PFSK-1 (cell line): ENCODE data around the gene SLC46A2.

Experiments used
- FOXP2 ChIP-seq: optimal IDR thresholded peaks from 2 replicates; pipeline ENCODE3; 2011; ENCODE audit warnings: borderline replicate concordance, control low read depth, inconsistent platforms; ENCODE audit not compliant: insufficient read depth; ENCODE audit errors: extremely low read length, extremely low read depth
- POLR2AphosphoS5 ChIP-seq: IDR thresholded peaks from 2 replicates; pipeline ENCODE4 v1.6.1; 2012; ENCODE audit warnings: low read depth, mild to moderate bottlenecking, control low read depth, low read length, moderate library complexity
- REST ChIP-seq, 2 experiments: IDR thresholded peaks; 2 replicates each; pipeline versions ENCODE4 v1.6.1 to v1.8.0; 2011 to 2012; ENCODE audit warnings: low read depth in 2 of 2, low read length in 2 of 2, control low read depth in 1 of 2, inconsistent platforms in 1 of 2, mild to moderate bottlenecking in 1 of 2, moderate library complexity in 1 of 2; ENCODE audit not compliant: insufficient read depth in 1 of 2
- SIN3A ChIP-seq: IDR thresholded peaks from 2 replicates; pipeline ENCODE4 v1.6.1; 2012; ENCODE audit warnings: mild to moderate bottlenecking, low read length, moderate library complexity, borderline replicate concordance; ENCODE audit not compliant: insufficient read depth
- TAF1 ChIP-seq: IDR thresholded peaks from 2 replicates; pipeline ENCODE4 v1.6.1; 2012; ENCODE audit warnings: low read length, control low read depth, borderline replicate concordance; ENCODE audit not compliant: insufficient read depth

Gene SLC46A2

DNA sequence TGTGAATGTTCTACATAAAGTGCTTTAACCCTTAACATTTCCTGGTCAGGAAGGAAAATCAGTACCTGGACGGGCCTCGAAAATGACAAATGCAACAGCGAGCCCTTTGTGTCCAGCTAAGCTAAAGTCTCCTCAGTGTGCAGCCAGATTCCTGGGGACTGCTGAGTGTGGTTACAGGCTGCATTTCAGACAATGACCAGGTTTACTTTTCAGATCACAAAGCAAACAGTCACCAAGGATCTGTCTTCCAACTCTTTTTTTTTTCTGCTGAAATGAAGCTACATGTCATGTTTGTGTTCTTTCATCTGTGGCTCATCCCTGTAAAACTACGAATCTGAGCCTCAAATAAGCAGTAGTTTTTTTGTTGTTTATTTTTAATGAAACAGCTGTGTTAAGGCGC lies 20.8 kb downstream of the SLC46A2 start:
- TF ChIP-seq FOXP2: no peak
- TF ChIP-seq TAF1: no peak

GRCh38 chr9:112869041-112869529 lies 21.6 kb downstream of the SLC46A2 start:
- TF ChIP-seq TAF1 (no peak), SIN3A (no peak), POLR2AphosphoS5 (no peak), FOXP2 (no peak), REST (IDR thresholded peaks at IDR 0.05; ENCODE audit: insufficient read depth in 1 of 2, low read depth in 2 of 2, low read length in 2 of 2) (no peak)

- TF ChIP-seq REST (IDR thresholded peaks at IDR 0.05; ENCODE audit: insufficient read depth in 1 of 2, low read depth in 2 of 2, low read length in 2 of 2): no peak
Observed at GRCh38 chr9:112868461-112868860, 22.2 kb downstream of the SLC46A2 start.

GRCh38 chr9:112867275-112867991 lies 23.2 kb downstream of the SLC46A2 start:
- TF ChIP-seq POLR2AphosphoS5 (no peak), FOXP2 (no peak), SIN3A (no peak), TAF1 (no peak), REST (IDR thresholded peaks at IDR 0.05; ENCODE audit: insufficient read depth in 1 of 2, low read depth in 2 of 2, low read length in 2 of 2) (no peak)

DNA sequence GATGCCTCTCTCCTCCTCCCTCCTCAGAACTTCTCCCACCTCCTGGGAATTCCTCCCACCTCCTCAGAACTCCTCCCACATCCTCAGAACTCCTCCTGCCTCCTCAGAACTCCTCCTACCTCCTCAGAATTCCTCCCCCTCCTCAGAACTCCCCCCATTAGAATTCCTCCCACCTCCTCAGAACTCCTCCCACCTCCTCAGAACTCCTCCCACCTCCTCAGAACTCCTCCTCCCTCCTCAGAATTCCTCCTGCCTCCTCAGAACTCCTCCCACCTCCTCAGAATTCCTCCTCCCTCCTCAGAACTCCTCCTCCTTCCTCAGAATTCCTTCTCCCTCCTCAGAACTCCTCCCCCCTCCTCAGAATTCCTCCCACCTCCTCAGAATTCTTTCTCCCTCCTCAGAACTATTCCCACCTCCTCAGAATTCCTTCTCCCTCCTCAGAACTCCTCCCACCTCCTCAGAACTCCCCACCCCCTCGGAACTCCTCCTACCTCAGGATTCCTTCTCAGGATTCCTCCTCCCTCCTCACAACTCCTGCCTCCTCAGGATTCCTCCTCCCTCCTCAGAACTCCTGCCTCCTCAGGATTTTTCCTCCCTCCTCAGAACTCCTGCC lies 23.9 kb downstream of the SLC46A2 start:
- TF ChIP-seq TAF1: no peak
- TF ChIP-seq FOXP2: no peak
- no peak for TF ChIP-seq SIN3A
- no peak for TF ChIP-seq POLR2AphosphoS5
- no peak for TF ChIP-seq REST (IDR thresholded peaks at IDR 0.05; ENCODE audit: insufficient read depth in 1 of 2, low read depth in 2 of 2, low read length in 2 of 2)
